HG02973 (cell line): ENCODE results near the gene KCNIP4.

ENCODE experiments used
- ATAC-seq: cut with Tn5 transposase; IDR thresholded peaks from one replicate; pipeline ENCODE4 v1.9.1; 2021; ENCODE audit warnings: moderate library complexity; ENCODE audit not compliant: unreplicated experiment

The KCNIP4 gene

GRCh38 chr4:21901831-21902230 is 46.7 kb downstream of the KCNIP4 start:
- no peak for ATAC-seq

- no peak for ATAC-seq
These were observed 47.3 kb downstream of the KCNIP4 start for GRCh38 chr4:21901281-21901680.

- no peak for ATAC-seq
These were observed 48.4 kb downstream of the KCNIP4 start for GRCh38 chr4:21900211-21900610.

GRCh38 chr4:21898101-21898500 is 50.5 kb downstream of the KCNIP4 start:
- ATAC-seq: no peak

- no peak for ATAC-seq
These were observed 51.8 kb downstream of the KCNIP4 start for GRCh38 chr4:21896767-21897166.

- ATAC-seq: no peak
These were observed 55.4 kb downstream of the KCNIP4 start for GRCh38 chr4:21893136-21893535.

- ATAC-seq: no peak
These were observed 58.3 kb downstream of the KCNIP4 start for GRCh38 chr4:21890231-21890630.

- no peak for ATAC-seq
These were observed 60.2 kb downstream of the KCNIP4 start for GRCh38 chr4:21888195-21888976.

GRCh38 chr4:21887481-21887880 is 61.1 kb downstream of the KCNIP4 start:
- ATAC-seq: no peak

- no peak for ATAC-seq
These were observed 62.8 kb downstream of the KCNIP4 start for GRCh38 chr4:21885770-21886169.

GRCh38 chr4:21885241-21885640 is 63.3 kb downstream of the KCNIP4 start:
- ATAC-seq: no peak

- ATAC-seq: no peak
These were observed 64.0 kb downstream of the KCNIP4 start for GRCh38 chr4:21884615-21885014.

GRCh38 chr4:21882051-21882839 is 66.3 kb downstream of the KCNIP4 start:
- ATAC-seq: no peak

GRCh38 chr4:21879187-21879586 is 69.4 kb downstream of the KCNIP4 start:
- ATAC-seq: no peak

GRCh38 chr4:21876711-21877110 is 71.9 kb downstream of the KCNIP4 start:
- no peak for ATAC-seq

- ATAC-seq: no peak
These were observed 75.4 kb downstream of the KCNIP4 start for GRCh38 chr4:21873145-21873544.

GRCh38 chr4:21872101-21872500 is 76.5 kb downstream of the KCNIP4 start:
- no peak for ATAC-seq

GRCh38 chr4:21869978-21870745 is 78.4 kb downstream of the KCNIP4 start:
- ATAC-seq: no peak

GRCh38 chr4:21864686-21865085 is 83.9 kb downstream of the KCNIP4 start:
- no peak for ATAC-seq

- no peak for ATAC-seq
These were observed 85.7 kb downstream of the KCNIP4 start for GRCh38 chr4:21862917-21863316.

GRCh38 chr4:21858971-21859370 is 89.6 kb downstream of the KCNIP4 start:
- ATAC-seq: no peak

- ATAC-seq: no peak
These were observed 91.8 kb downstream of the KCNIP4 start for GRCh38 chr4:21856754-21857153.
